Right renal cortex interstitium (tissue), 3 donors: ENCODE results near the gene MEF2D. TPM values are rescaled to one million over a fixed set of nuclear protein-coding genes. Genes with fewer than 3 reads are reported as not detected.
A peak's percentile ranks its signal among the peaks of the same experiment; 100 is the strongest.

Source experiments
- DNase-seq, 3 donors: peaks; one replicate each; pipeline ENCODE4 v3.0.0-alpha.2; 2013; ENCODE audit warnings: low read depth in 3 of 3, low spot score in 2 of 3
- polyA plus RNA-seq, 3 donors: library from polyadenylated mRNA; unstranded; fragments of 120-200 nt; gene quantifications; one replicate each; pipeline ENCODE4 v1.2.1, GENCODE V29; 2013; ENCODE audit not compliant: insufficient read length in 3 of 3

Gene MEF2D
- polyA plus RNA-seq, 3 donors, result 18.4 to 21.2 (median 19.6) TPM

GRCh38 chr1:156525071-156525501, 24.5 kb upstream of the MEF2D start:
- DNase-seq, result no peak

GRCh38 chr1:156524481-156524869, 23.9 kb upstream of the MEF2D start:
- DNase-seq, result no peak

- no peak for DNase-seq
Observed at GRCh38 chr1:156523801-156524480, 23.4 kb upstream of the MEF2D start.

- DNase-seq, result no peak
Observed at GRCh38 chr1:156522443-156522970, 21.9 kb upstream of the MEF2D start.

DNA sequence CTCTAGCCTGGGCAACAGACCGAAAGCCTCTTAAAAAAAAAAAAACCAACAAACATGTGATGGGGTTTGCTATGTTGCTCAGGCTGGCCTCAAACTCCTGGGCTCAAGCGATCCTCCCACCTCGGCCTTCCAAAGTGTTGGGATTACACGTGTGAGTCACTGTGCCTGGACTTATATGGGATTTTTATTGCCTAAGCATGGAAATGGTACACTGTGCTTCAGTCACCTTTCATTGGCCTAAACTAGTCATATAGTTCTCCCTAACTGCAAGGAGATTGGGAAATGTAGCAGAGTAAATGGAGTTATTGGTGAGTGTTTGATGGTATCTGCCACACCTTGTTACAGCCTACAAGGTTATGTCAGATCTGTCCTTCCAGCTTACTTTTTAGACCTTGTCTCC, 17.2 kb upstream of the MEF2D start:
- no peak for DNase-seq

GRCh38 chr1:156516821-156517220, 16.2 kb upstream of the MEF2D start:
- no peak for DNase-seq

DNA sequence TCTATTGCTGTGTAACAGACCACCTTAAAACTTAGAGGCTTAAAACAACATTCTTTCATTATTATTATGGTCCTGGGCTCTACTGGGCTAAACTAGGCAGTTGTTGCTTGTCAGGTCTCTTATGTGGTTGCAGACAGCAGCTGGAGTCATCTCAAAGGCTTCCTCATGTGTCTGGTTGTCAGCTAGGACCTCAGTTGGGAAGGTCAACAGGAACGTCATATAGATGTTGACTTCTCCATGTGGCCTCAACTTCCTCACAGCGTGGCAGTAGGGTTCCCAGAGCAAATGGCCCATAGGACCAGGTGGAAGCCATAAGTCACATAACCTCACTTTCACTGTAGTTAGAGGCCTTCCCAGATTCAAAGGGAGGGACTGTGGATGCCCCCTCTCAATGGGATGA, 15.4 kb upstream of the MEF2D start:
- no peak for DNase-seq

DNA sequence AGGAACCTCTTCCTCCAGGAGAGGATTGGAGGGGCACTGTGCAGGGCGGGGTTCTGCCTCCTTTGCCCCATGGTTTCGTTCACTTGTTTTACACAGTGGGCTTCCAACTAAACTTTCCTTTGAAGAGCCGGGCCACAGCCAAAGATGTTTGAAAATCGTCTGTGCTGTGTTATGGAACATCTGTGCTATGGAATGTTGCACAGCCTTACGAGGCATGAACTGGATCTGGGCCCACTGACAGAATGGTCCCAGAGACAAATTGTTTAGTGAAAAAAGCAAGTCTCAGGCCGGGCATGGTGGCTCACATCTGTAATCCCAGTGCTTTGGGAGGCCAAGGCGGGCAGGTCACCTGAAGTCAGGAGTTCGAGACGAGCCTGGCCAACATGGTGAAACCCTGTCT, 12.6 kb upstream of the MEF2D start:
- no peak for DNase-seq

DNA sequence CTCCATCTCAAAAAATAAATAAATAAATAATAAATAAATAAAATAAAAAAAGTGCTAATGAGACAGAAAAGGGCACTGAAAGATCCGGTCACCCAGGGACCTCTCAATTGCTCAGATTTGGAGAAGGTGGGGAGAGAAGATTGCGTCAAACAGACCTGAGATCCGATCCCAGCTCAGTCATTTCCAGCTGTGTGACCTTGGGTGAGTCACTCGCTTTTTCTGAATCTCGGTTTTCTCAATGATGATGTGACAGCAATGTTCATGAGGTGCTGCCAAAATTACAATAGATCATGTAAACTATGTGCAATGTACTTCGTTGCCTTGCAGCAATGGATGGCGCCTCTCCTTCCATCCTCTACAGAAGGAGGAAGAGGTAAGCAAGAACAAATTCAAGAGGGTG, 11.1 kb upstream of the MEF2D start:
- no peak for DNase-seq

DNA sequence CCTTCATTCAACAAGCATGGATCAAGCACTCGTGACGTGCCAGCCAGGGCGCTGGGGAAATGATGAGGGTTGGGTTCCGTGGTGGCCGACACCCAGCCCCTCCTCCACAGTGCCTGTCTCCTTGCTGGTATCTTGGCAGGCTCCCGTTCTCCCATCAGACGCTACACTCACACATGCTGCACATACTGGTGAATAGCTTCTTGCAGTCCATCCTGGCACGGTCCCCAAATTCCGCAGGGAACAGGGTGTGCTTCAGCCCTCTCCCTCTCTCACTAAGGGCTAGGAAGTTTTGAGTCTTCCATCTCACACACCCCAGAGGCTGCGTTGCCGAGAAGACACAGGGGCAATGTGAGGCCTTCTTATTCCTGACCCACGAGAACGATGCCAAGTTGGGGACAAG, 10.1 kb upstream of the MEF2D start:
- DNase-seq, result no peak

DNA sequence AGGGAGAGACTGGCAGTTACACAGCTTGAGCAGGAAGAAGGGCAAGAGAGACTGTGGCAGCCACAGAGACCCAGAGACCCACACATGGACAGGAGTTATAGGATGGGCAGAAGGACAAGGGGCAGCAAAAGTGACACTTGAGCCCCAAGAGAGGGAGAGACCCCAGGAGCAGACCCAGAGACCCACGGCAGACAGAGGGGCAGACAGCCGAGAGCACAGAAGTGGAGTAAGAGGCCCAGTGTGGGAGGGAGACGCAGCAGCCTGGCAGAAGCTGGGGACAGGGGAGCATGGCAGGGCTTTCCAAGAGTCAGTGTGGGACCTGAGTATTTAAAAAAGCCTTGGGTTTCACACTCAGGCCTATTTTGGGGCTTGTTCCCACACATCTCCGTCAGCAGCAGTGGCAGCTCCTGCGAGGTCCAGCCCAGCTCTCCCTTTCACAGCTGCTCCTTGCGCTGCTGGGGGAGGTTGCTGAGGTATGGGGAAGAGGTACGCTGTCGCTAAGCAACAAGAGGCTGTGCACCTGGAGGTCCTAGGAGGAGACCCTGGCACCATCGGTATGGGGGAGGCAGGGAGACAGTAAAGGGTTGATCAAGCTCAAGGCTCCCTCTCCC, 9.0 kb upstream of the MEF2D start:
- no peak for DNase-seq

DNA sequence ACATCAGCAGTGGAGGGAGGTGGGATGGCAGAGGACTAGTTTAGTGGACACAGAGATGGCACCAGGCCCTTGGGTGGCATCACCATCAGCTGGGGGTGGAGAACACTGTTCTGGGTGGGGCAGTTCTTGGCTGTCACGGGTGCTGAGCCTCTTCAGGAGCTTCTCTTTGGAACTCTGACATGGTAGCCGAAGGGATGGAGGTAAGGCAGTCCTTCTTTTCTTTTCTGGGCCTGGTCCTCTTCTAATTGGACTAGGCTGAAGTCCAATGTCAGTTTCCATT, 8.3 kb upstream of the MEF2D start:
- DNase-seq, result no peak

DNA sequence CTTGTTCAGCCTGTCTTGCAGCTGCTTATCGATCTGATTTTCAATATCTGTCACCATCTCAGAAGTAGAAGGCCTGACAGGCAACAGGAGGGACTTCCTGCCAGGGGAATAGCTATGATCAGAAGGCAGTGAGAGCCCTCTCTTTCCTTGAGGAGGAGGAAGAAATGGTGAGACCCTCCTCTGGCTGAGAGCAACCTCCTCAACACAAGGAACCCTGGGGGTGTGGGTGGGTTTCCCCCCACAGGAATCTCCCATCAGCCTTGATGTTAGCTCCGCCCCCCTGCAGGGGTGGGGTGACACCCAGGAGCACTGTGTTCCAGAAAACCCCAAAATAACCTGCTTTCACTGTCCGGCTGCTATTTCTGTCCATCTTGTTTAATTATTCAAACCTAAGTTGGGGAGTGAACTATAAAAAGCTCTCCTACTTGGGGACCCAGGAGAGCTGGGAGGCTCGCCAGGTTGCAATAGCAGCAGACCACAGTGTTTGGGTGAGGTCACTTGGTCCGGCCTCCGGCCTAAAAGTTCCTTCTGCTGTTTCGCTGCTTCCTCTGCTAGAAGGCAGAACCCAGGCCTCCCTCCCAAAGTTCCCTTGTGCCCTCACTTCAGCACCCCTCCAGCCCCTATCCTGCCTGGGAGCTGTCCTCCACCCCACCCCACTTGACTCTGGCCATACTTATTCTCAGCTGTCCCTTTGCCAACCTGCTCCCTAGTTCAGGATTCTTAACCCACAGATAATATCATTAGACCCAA, 7.8 kb upstream of the MEF2D start:
- no peak for DNase-seq

GRCh38 chr1:156506450-156506849, 5.9 kb upstream of the MEF2D start:
- DNase-seq, result no peak

GRCh38 chr1:156505679-156506298, 5.2 kb upstream of the MEF2D start:
- DNase-seq, result no peak

DNA sequence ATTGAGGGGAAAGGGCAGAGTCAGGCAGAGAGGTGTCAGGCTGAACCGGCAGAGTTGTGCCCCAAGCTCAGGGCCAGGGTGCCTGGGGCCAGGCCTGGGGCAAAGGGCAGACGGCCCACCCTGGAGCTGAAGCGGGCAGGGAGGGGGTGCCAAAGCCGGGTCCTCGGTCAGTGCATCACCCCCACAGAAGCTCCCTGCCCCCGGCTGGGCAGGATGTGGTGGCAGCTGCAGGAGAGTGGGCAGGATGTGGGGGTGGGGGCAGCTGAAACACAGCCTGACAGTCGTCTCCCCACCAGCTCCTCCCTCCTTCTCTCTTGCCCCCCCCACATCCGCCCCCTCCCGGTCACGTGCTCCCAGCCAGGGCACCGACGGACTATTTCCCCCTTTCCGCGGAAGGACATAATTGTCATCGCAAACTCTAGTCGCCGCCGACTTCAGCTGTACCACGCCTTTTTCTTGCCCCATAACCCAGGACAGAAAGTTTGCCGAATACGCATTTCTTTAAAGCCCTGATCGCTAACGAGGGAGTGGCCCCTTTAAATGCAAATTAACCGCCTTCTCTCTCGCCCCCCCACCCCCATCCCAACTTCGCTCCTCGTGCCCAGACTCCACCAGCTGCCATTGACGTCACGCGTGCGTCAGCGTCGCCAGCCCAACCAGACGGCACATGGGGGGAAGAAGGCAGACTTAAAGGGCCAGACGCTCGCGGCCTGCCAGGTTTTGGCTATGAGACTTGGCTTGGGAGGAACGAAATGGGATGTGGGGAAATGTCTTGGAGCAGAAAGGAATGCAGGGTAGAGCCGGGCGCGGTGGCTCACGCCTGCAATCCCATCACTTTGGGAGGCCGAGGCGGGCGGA, 4.5 kb upstream of the MEF2D start:
- DNase-seq, result peak; percentile 97 to 99 (median 98)

- DNase-seq, result no peak
Observed at GRCh38 chr1:156504438-156504813, 3.9 kb upstream of the MEF2D start.

GRCh38 chr1:156503698-156504437, 3.3 kb upstream of the MEF2D start:
- DNase-seq, result no peak

GRCh38 chr1:156502894-156503697, 2.5 kb upstream of the MEF2D start:
- DNase-seq, result no peak
